Breast epithelium (tissue), 3 donors: ENCODE results near the gene CABLES1.

Experiments used
- CTCF ChIP-seq, 3 donors: fragments of 450-650 bp; IDR thresholded peaks; one replicate each; pipeline ENCODE4 v1.5.1; 2016 to 2017; ENCODE audit warnings: antibody characterized with exemption in 3 of 3, mild to moderate bottlenecking in 3 of 3, moderate library complexity in 3 of 3
- POLR2A ChIP-seq: fragments of 450-650 bp; IDR thresholded peaks from one replicate; pipeline ENCODE4 v1.6.1; 2016; ENCODE audit warnings: antibody characterized with exemption, mild to moderate bottlenecking, moderate library complexity
- POLR2AphosphoS5 ChIP-seq, 3 donors: sonication (generic); formaldehyde crosslinking; IDR thresholded peaks; one replicate each; pipeline ENCODE4 v1.6.1; 2017; ENCODE audit warnings: antibody characterized with exemption in 3 of 3

GRCh38 chr18:23158058-23158457 is 22.8 kb downstream of the CABLES1 start:
- TF ChIP-seq CTCF (IDR thresholded peaks at IDR 0.05) (no peak), POLR2A (no peak), POLR2AphosphoS5 (IDR thresholded peaks at IDR 0.05) (no peak)
